GM23248 (cell line): Measurements from ENCODE around the gene AP3B1.
"Not testable (repeated sequence)": the region's sequence is repeated elsewhere in the genome, so short reads cannot be mapped to it uniquely, and the experiment has no call there.

Experiments used
- EZH2 ChIP-seq: fragments of 200-600 bp; sonication (generic); IDR thresholded peaks from 2 replicates; pipeline ENCODE4 v1.6.1; 2018; ENCODE audit warnings: antibody characterized with exemption, mild to moderate bottlenecking; ENCODE audit not compliant: insufficient read depth, poor library complexity, severe bottlenecking
- EZH2phosphoT487 ChIP-seq: fragments of 200-600 bp; sonication (generic); IDR thresholded peaks from 2 replicates; pipeline ENCODE4 v1.6.1; 2018; ENCODE audit warnings: antibody characterized with exemption, moderate library complexity, mild to moderate bottlenecking, low read depth; ENCODE audit not compliant: insufficient read depth

- TF ChIP-seq EZH2, EZH2phosphoT487: not testable (repeated sequence)
Measured at GRCh38 chr5:78067581-78067980, 226.9 kb downstream of the AP3B1 start.
